ENCODE results near the gene ASAP2. TPM values are rescaled to one million over a fixed set of nuclear protein-coding genes. Genes with fewer than 3 reads are reported as not detected.
A peak's percentile ranks its signal among the peaks of the same experiment; 100 is the strongest.
"Not testable (repeated sequence)": the region's sequence is repeated elsewhere in the genome, so short reads cannot be mapped to it uniquely, and the experiment has no call there.

The ASAP2 gene
- total RNA-seq, 1 donor from 2014 or later = 24.3 TPM

GRCh38 chr2:9263428-9263827, 56.8 kb downstream of the ASAP2 start:
- ATAC-seq (no peak), DNase-seq (no peak)
- Histone ChIP-seq H3K4me3 (no peak overlapping the region), H3K27ac (peak overlapping the region; percentile 84), H3K4me1 (peaks cover 66% of the 10 kb centered on the region), H3K27me3 (ENCODE audit: low read depth) (no peaks in the 10 kb centered on the region), H3K36me3 (no peaks in the 10 kb centered on the region), H3K9me3 (no peaks in the 10 kb centered on the region)
- TF ChIP-seq CTCF (IDR thresholded peaks at IDR 0.05) = no peak
- intact Hi-C loops (cut with DNase I) = no loop called here

- peaks cover 57% of the 10 kb centered on the region for H3K4me1 ChIP-seq
- peak overlapping the region; percentile 84 for H3K27ac ChIP-seq
- H3K4me3 ChIP-seq = no peak overlapping the region
- no peaks in the 10 kb centered on the region for H3K9me3 ChIP-seq
- no peak for TF ChIP-seq CTCF (IDR thresholded peaks at IDR 0.05)
- DNase-seq (no peak), ATAC-seq (no peak)
- intact Hi-C loops (cut with DNase I) = no loop called here
- no peaks in the 10 kb centered on the region for H3K36me3 ChIP-seq
- H3K27me3 ChIP-seq (ENCODE audit: low read depth) = no peaks in the 10 kb centered on the region
Observed at GRCh38 chr2:9264301-9264700, 57.7 kb downstream of the ASAP2 start.

- no peaks in the 10 kb centered on the region for H3K27me3 ChIP-seq (ENCODE audit: low read depth)
- peaks cover 33% of the 10 kb centered on the region for H3K4me1 ChIP-seq
- no peaks in the 10 kb centered on the region for H3K36me3 ChIP-seq
- no peaks in the 10 kb centered on the region for H3K9me3 ChIP-seq
- no peak overlapping the region for H3K27ac ChIP-seq
- no peak for TF ChIP-seq CTCF (IDR thresholded peaks at IDR 0.05)
- no peak for DNase-seq
- intact Hi-C loops (cut with DNase I) = no loop called here
- no peak for ATAC-seq
- no peak overlapping the region for H3K4me3 ChIP-seq
Observed at GRCh38 chr2:9266711-9267110, 60.1 kb downstream of the ASAP2 start.

GRCh38 chr2:9267286-9267685, 60.7 kb downstream of the ASAP2 start:
- intact Hi-C loops (cut with DNase I); ATAC-seq; H3K27me3 ChIP-seq (ENCODE audit: low read depth); H3K9me3 ChIP-seq; H3K36me3 ChIP-seq; DNase-seq; H3K4me3 ChIP-seq; H3K27ac ChIP-seq: not testable (repeated sequence)
- H3K4me1 ChIP-seq = peaks cover 27% of the 10 kb centered on the region

- intact Hi-C loops (cut with DNase I) = no loop called here
- DNase-seq (no peak), ATAC-seq (no peak)
- H3K27ac ChIP-seq = no peak overlapping the region
- H3K27me3 ChIP-seq (ENCODE audit: low read depth) = no peaks in the 10 kb centered on the region
- peaks cover 15% of the 10 kb centered on the region for H3K4me1 ChIP-seq
- no peaks in the 10 kb centered on the region for H3K9me3 ChIP-seq
- no peaks in the 10 kb centered on the region for H3K36me3 ChIP-seq
- H3K4me3 ChIP-seq = no peak overlapping the region
- no peak for TF ChIP-seq CTCF (IDR thresholded peaks at IDR 0.05)
Observed at GRCh38 chr2:9268301-9269080, 61.9 kb downstream of the ASAP2 start.

- ATAC-seq = no peak
Observed at GRCh38 chr2:9269295-9269694, 62.7 kb downstream of the ASAP2 start.

More at GRCh38 chr2:9269295-9269694, 62.7 kb downstream of the ASAP2 start:
- Histone ChIP-seq H3K9me3 (no peaks in the 10 kb centered on the region), H3K4me3 (no peak overlapping the region), H3K36me3 (no peaks in the 10 kb centered on the region), H3K27ac (no peak overlapping the region), H3K27me3 (ENCODE audit: low read depth) (no peaks in the 10 kb centered on the region), H3K4me1 (peaks cover 8% of the 10 kb centered on the region)
- DNase-seq = no peak
- intact Hi-C loops (cut with DNase I) = no loop called here
- TF ChIP-seq CTCF (IDR thresholded peaks at IDR 0.05) = no peak
